ENCODE data around the gene TRAK1.

The TRAK1 gene

GRCh38 chr3:42122261-42123011 is 31.3 kb downstream of the TRAK1 start:
- H3K36me3 ChIP-seq (ENCODE audit: insufficient read depth, low read length): no peaks in the 10 kb centered on the region; the same call in 1 of the 2 replicates
- TF ChIP-seq FOXP2 (optimal IDR thresholded peaks at IDR 0.05; ENCODE audit: control extremely low read depth, extremely low read length, insufficient read depth) (no peak), POLR2AphosphoS5 (IDR thresholded peaks at IDR 0.05; ENCODE audit: borderline replicate concordance, low read depth, low read length) (no peak), EZH2 (IDR thresholded peaks at IDR 0.05) (no peak)
- DNase-seq (ENCODE audit: low read depth, low spot score): no peak
- H3K4me3 ChIP-seq: no peak overlapping the region
- H3K9me3 ChIP-seq (ENCODE audit: low read depth, low read length): no peaks in the 10 kb centered on the region
- H3K9ac ChIP-seq (ENCODE audit: insufficient read length): no peak overlapping the region
- no peak overlapping the region for H3K27ac ChIP-seq

GRCh38 chr3:42123012-42123581 is 31.9 kb downstream of the TRAK1 start:
- DNase-seq (ENCODE audit: low read depth, low spot score): no peak
- Histone ChIP-seq H3K4me3 (no peak overlapping the region), H3K9me3 (ENCODE audit: low read depth, low read length) (no peaks in the 10 kb centered on the region), H3K36me3 (ENCODE audit: insufficient read depth, low read length) (no peaks in the 10 kb centered on the region; the same call in 1 of the 2 replicates), H3K27ac (no peak overlapping the region), H3K9ac (ENCODE audit: insufficient read length) (no peak overlapping the region)
- TF ChIP-seq FOXP2 (optimal IDR thresholded peaks at IDR 0.05; ENCODE audit: control extremely low read depth, extremely low read length, insufficient read depth) (no peak), POLR2AphosphoS5 (IDR thresholded peaks at IDR 0.05; ENCODE audit: borderline replicate concordance, low read depth, low read length) (no peak), EZH2 (IDR thresholded peaks at IDR 0.05) (no peak)

- no peak for TF ChIP-seq FOXP2 (optimal IDR thresholded peaks at IDR 0.05; ENCODE audit: control extremely low read depth, extremely low read length, insufficient read depth)
- TF ChIP-seq POLR2AphosphoS5 (IDR thresholded peaks at IDR 0.05; ENCODE audit: borderline replicate concordance, low read depth, low read length): no peak
- TF ChIP-seq EZH2 (IDR thresholded peaks at IDR 0.05): no peak
- Histone ChIP-seq H3K27ac (no peak overlapping the region), H3K9me3 (ENCODE audit: low read depth, low read length) (no peaks in the 10 kb centered on the region), H3K4me3 (no peak overlapping the region), H3K36me3 (ENCODE audit: insufficient read depth, low read length) (no peaks in the 10 kb centered on the region; the same call in 1 of the 2 replicates), H3K9ac (ENCODE audit: insufficient read length) (no peak overlapping the region)
- no peak for DNase-seq (ENCODE audit: low read depth, low spot score)
Observed at GRCh38 chr3:42123824-42124658, 32.9 kb downstream of the TRAK1 start.

GRCh38 chr3:42127226-42127625 is 36.1 kb downstream of the TRAK1 start:
- H3K4me3 ChIP-seq: no peak overlapping the region
- no peak overlapping the region for H3K27ac ChIP-seq
- no peak for TF ChIP-seq FOXP2 (optimal IDR thresholded peaks at IDR 0.05; ENCODE audit: control extremely low read depth, extremely low read length, insufficient read depth)
- no peak for TF ChIP-seq EZH2 (IDR thresholded peaks at IDR 0.05)
- TF ChIP-seq POLR2AphosphoS5 (IDR thresholded peaks at IDR 0.05; ENCODE audit: borderline replicate concordance, low read depth, low read length): no peak
- H3K36me3 ChIP-seq (ENCODE audit: insufficient read depth, low read length): no peaks in the 10 kb centered on the region; the same call in 1 of the 2 replicates
- H3K9ac ChIP-seq (ENCODE audit: insufficient read length): no peak overlapping the region
- no peaks in the 10 kb centered on the region for H3K9me3 ChIP-seq (ENCODE audit: low read depth, low read length)
- no peak for DNase-seq (ENCODE audit: low read depth, low spot score)

GRCh38 chr3:42128526-42128925 is 37.4 kb downstream of the TRAK1 start:
- no peak overlapping the region for H3K4me3 ChIP-seq
- DNase-seq (ENCODE audit: low read depth, low spot score): no peak
- no peaks in the 10 kb centered on the region for H3K9me3 ChIP-seq (ENCODE audit: low read depth, low read length)
- H3K36me3 ChIP-seq (ENCODE audit: insufficient read depth, low read length): no peaks in the 10 kb centered on the region; the same call in 1 of the 2 replicates
- no peak overlapping the region for H3K27ac ChIP-seq
- H3K9ac ChIP-seq (ENCODE audit: insufficient read length): no peak overlapping the region
- TF ChIP-seq POLR2AphosphoS5 (IDR thresholded peaks at IDR 0.05; ENCODE audit: borderline replicate concordance, low read depth, low read length): no peak
- TF ChIP-seq FOXP2 (optimal IDR thresholded peaks at IDR 0.05; ENCODE audit: control extremely low read depth, extremely low read length, insufficient read depth): no peak
- no peak for TF ChIP-seq EZH2 (IDR thresholded peaks at IDR 0.05)

GRCh38 chr3:42129014-42129953 is 38.1 kb downstream of the TRAK1 start:
- no peak for TF ChIP-seq EZH2 (IDR thresholded peaks at IDR 0.05)
- TF ChIP-seq FOXP2 (optimal IDR thresholded peaks at IDR 0.05; ENCODE audit: control extremely low read depth, extremely low read length, insufficient read depth): no peak
- no peak for TF ChIP-seq POLR2AphosphoS5 (IDR thresholded peaks at IDR 0.05; ENCODE audit: borderline replicate concordance, low read depth, low read length)
- no peak overlapping the region for H3K27ac ChIP-seq

GRCh38 chr3:42130007-42130328 is 38.8 kb downstream of the TRAK1 start:
- no peak for DNase-seq (ENCODE audit: low read depth, low spot score)
- Histone ChIP-seq H3K9me3 (ENCODE audit: low read depth, low read length) (no peaks in the 10 kb centered on the region), H3K4me3 (no peak overlapping the region), H3K27ac (no peak overlapping the region), H3K36me3 (ENCODE audit: insufficient read depth, low read length) (no peaks in the 10 kb centered on the region; the same call in 1 of the 2 replicates), H3K9ac (ENCODE audit: insufficient read length) (no peak overlapping the region)
- TF ChIP-seq POLR2AphosphoS5 (IDR thresholded peaks at IDR 0.05; ENCODE audit: borderline replicate concordance, low read depth, low read length) (no peak), EZH2 (IDR thresholded peaks at IDR 0.05) (no peak), FOXP2 (optimal IDR thresholded peaks at IDR 0.05; ENCODE audit: control extremely low read depth, extremely low read length, insufficient read depth) (no peak)

More at GRCh38 chr3:42129014-42129953, 38.1 kb downstream of the TRAK1 start:
- H3K9me3 ChIP-seq (ENCODE audit: low read depth, low read length): no peaks in the 10 kb centered on the region
- no peaks in the 10 kb centered on the region; the same call in 1 of the 2 replicates for H3K36me3 ChIP-seq (ENCODE audit: insufficient read depth, low read length)
- no peak overlapping the region for H3K9ac ChIP-seq (ENCODE audit: insufficient read length)
- no peak for DNase-seq (ENCODE audit: low read depth, low spot score)
- H3K4me3 ChIP-seq: no peak overlapping the region
